Loucy (cell line): Measurements from ENCODE around the gene CDC37.
"Not testable (repeated sequence)": the region's sequence is repeated elsewhere in the genome, so short reads cannot be mapped to it uniquely, and the experiment has no call there.

Source experiments
- H2AFZ ChIP-seq: fragments of 200-600 bp; sonication (generic); 2 replicates; pipeline ENCODE4 v1.6.0; 2016; ENCODE audit warnings: antibody characterized with exemption, mild to moderate bottlenecking, low read length, moderate library complexity
- H3F3A ChIP-seq: fragments of 200-600 bp; 2 replicates; pipeline ENCODE4 v1.6.0; 2016; ENCODE audit warnings: antibody characterized with exemption, low read depth, mild to moderate bottlenecking
- H3K27me3 ChIP-seq: fragments of 200-600 bp; sonication (generic); 2 replicates; pipeline ENCODE4 v1.6.1; 2014; ENCODE audit warnings: low read length, mild to moderate bottlenecking; ENCODE audit not compliant: insufficient read depth, poor library complexity, severe bottlenecking
- H3K36me3 ChIP-seq: fragments of 200-600 bp; sonication (generic); 2 replicates; pipeline ENCODE4 v1.6.1; 2016; ENCODE audit warnings: low read length; ENCODE audit not compliant: insufficient read depth
- H3K4me1 ChIP-seq: fragments of 200-600 bp; sonication (generic); 2 replicates; pipeline ENCODE4 v1.5.1; 2014; ENCODE audit warnings: low read length, mild to moderate bottlenecking; ENCODE audit not compliant: insufficient read depth, poor library complexity, severe bottlenecking
- H3K4me2 ChIP-seq: fragments of 200-600 bp; sonication (generic); 2 replicates; pipeline ENCODE4 v1.6.0; 2014; ENCODE audit warnings: antibody characterized with exemption, low read length, low read depth, mild to moderate bottlenecking; ENCODE audit not compliant: poor library complexity, severe bottlenecking
- H3K4me3 ChIP-seq: fragments of 200-600 bp; sonication (generic); 2 replicates; pipeline ENCODE4 v1.5.1; 2014; ENCODE audit warnings: low read length, mild to moderate bottlenecking, mixed read lengths; ENCODE audit not compliant: poor library complexity, severe bottlenecking
- H3K79me2 ChIP-seq: fragments of 200-600 bp; sonication (generic); 2 replicates; pipeline ENCODE4 v1.6.1; 2014; ENCODE audit warnings: low read length; ENCODE audit not compliant: insufficient read depth
- H3K9ac ChIP-seq: fragments of 200-600 bp; sonication (generic); 2 replicates; pipeline ENCODE4 v1.6.0; 2014; ENCODE audit warnings: mild to moderate bottlenecking, low read depth, low read length, moderate library complexity; ENCODE audit not compliant: poor library complexity, severe bottlenecking
- H3K9me2 ChIP-seq: fragments of 200-600 bp; sonication (generic); replicated peaks from 2 replicates; pipeline ENCODE4 v1.6.1; 2016; ENCODE audit warnings: low read depth, low read length, mixed read lengths
- H3K9me3 ChIP-seq: fragments of 200-600 bp; sonication (generic); 2 replicates; pipeline ENCODE4 v1.6.1; 2014; ENCODE audit warnings: mild to moderate bottlenecking, antibody characterized with exemption, low read length, low read depth; ENCODE audit not compliant: insufficient read depth
- H4K20me1 ChIP-seq: fragments of 200-600 bp; sonication (generic); 2 replicates; pipeline ENCODE4 v1.6.0; 2014; ENCODE audit warnings: antibody characterized with exemption, low read length, mild to moderate bottlenecking; ENCODE audit not compliant: insufficient read depth, poor library complexity, severe bottlenecking
- EZH2phosphoT487 ChIP-seq: fragments of 200-600 bp; IDR thresholded peaks from 2 replicates; pipeline ENCODE4 v1.6.1; 2018; ENCODE audit warnings: antibody characterized with exemption, mild to moderate bottlenecking, moderate library complexity, borderline replicate concordance
- TF ChIP-seq, protein P1 (sequence below): fragments of 200-600 bp; sonication (generic); conservative IDR thresholded peaks from 2 replicates; pipeline ENCODE4 v1.5.1; 2014; ENCODE audit warnings: mild to moderate bottlenecking, antibody characterized with exemption, low read length

Gene CDC37

DNA sequence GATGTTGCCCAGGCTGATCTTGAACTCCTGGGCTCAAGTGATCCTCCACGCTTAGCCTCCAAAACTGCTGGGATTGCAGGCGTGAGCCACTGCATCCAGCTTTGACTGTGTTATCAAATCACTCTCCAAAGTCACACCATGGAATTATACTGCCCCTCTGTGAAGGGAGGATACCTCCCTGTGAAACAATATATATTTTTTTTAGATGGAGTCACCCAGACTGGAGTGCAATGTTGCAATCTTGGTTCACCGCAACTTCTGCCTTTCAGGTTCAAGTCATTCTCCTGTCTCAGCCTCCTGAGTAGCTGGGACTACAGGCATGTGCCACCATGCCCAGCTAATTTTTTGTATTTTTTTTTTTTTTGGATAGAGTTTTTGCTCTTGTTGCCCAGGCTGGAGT, 30.7 kb downstream of the CDC37 start:
- Histone ChIP-seq H3K9ac (no peak overlapping the region), H4K20me1 (no peaks in the 10 kb centered on the region), H3K9me3 (no peaks in the 10 kb centered on the region), H3K4me2 (no peak overlapping the region), H3F3A (no peaks in the 10 kb centered on the region), H3K27me3 (no peaks in the 10 kb centered on the region), H3K79me2 (no peaks in the 10 kb centered on the region), H3K36me3 (peaks cover 23% of the 10 kb centered on the region; the same call in 1 of the 2 replicates), H3K4me1 (no peaks in the 10 kb centered on the region), H3K9me2 (no peaks in the 10 kb centered on the region), H3K4me3 (no peak overlapping the region), H2AFZ (no peak overlapping the region)
- TF ChIP-seq EZH2phosphoT487: no peak
- TF ChIP-seq, protein P1, sequence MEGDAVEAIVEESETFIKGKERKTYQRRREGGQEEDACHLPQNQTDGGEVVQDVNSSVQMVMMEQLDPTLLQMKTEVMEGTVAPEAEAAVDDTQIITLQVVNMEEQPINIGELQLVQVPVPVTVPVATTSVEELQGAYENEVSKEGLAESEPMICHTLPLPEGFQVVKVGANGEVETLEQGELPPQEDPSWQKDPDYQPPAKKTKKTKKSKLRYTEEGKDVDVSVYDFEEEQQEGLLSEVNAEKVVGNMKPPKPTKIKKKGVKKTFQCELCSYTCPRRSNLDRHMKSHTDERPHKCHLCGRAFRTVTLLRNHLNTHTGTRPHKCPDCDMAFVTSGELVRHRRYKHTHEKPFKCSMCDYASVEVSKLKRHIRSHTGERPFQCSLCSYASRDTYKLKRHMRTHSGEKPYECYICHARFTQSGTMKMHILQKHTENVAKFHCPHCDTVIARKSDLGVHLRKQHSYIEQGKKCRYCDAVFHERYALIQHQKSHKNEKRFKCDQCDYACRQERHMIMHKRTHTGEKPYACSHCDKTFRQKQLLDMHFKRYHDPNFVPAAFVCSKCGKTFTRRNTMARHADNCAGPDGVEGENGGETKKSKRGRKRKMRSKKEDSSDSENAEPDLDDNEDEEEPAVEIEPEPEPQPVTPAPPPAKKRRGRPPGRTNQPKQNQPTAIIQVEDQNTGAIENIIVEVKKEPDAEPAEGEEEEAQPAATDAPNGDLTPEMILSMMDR: no peak

DNA sequence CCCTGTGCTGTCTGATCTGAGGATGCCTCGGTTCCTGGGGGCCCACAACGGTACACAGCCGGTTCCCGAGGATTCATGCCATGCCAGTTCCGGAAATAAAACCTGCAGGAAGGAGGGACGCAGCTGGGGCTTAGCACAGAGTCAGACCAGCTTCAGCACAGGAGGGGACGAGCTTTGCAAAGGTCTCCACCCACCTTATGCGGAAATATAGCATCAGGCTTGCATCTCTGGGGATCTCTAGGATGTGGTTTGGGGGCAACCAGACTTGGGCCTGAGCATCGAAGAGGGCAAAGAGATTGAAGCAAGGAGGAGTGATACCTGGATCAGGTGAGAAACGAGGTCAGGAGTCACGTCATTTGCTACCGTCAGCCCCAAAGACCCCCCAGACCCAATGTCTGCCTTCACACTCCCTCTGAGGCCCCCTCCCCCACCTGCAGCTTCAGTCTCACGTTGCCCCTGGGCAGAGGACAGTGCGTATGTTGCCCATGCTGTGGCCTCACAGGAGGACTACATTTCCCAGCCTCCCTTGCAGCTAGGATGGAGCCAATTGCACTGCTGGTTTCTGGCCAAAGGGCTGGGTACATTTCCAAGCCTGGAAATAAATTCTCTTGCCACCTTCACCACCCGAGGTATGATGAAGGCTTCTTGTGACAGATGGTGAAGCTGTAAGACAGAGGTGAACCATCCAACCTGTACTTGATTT, 35.1 kb downstream of the CDC37 start:
- Histone ChIP-seq H3K9me2 (no peaks in the 10 kb centered on the region), H4K20me1 (no peaks in the 10 kb centered on the region), H3K9me3 (no peaks in the 10 kb centered on the region), H3K36me3 (peaks cover 57% of the 10 kb centered on the region; the same call in 1 of the 2 replicates), H3K4me3 (no peak overlapping the region), H3K9ac (no peak overlapping the region), H3K79me2 (no peaks in the 10 kb centered on the region), H3F3A (no peaks in the 10 kb centered on the region), H3K27me3 (no peaks in the 10 kb centered on the region), H3K4me1 (no peaks in the 10 kb centered on the region), H3K4me2 (no peak overlapping the region), H2AFZ (no peak overlapping the region)
- TF ChIP-seq EZH2phosphoT487: no peak
- TF ChIP-seq, protein P1: no peak

DNA sequence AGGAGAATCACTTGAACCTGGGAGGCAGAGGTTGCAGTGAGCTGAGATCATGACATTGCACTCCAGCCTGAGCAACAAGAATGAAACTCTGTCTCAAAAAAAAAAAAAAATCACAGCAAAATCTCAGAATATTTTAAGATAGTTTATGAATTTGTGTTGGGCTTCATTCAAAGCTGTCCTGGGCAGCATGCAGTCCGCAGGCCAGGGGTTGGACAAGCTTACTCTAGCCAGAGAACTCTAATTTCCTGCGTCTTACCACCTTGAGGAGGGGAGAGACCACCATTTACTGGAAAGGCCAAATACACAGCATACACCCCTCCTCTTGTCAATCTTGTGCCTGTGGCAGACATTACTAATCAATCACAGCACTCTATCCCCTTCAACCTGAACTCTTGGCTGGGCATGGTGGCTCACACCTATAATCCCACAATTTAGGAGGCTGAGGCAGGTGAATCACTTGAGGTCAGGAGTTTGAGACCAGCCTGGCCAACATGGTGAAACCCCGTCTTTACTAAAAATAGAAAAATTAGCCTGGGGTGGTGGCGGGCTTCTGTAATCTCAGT, 36.3 kb downstream of the CDC37 start:
- H2AFZ ChIP-seq, H3K4me2 ChIP-seq, H3K79me2 ChIP-seq, H3K4me1 ChIP-seq, H3K9me3 ChIP-seq, H3K9ac ChIP-seq, H3K4me3 ChIP-seq, H3K9me2 ChIP-seq, H3F3A ChIP-seq, H4K20me1 ChIP-seq, H3K27me3 ChIP-seq: not testable (repeated sequence)
- peaks cover 68% of the 10 kb centered on the region; the same call in 1 of the 2 replicates for H3K36me3 ChIP-seq

DNA sequence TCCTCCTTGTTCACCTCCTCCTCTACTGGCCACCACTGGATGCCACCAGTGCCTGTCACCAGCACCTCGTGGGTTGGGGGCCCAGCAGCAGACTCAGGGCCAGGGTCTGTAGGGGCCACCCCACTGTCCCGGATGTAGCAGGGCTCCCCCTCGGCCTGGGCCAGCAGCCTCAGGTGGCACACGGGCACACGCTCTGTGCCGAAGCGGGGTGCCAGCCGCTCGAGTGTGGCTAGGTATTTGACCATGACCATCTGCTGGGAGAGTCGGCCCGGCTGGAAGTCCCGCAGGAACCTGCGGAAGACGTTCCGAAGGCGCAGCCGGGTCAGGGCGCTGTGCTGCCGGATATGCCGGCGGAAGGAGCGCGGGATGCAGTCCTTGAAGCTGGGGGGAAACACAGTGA, 37.8 kb downstream of the CDC37 start:
- Histone ChIP-seq H3K9me2 (no peaks in the 10 kb centered on the region), H3K9ac (no peak overlapping the region), H3K4me3 (no peak overlapping the region), H3K79me2 (no peaks in the 10 kb centered on the region), H3K36me3 (peaks cover 80% of the 10 kb centered on the region; the same call in 1 of the 2 replicates), H3K27me3 (no peaks in the 10 kb centered on the region), H2AFZ (no peak overlapping the region), H3K4me1 (no peaks in the 10 kb centered on the region), H3F3A (no peaks in the 10 kb centered on the region), H3K4me2 (no peak overlapping the region), H4K20me1 (no peaks in the 10 kb centered on the region), H3K9me3 (no peaks in the 10 kb centered on the region)
- no peak for TF ChIP-seq EZH2phosphoT487
- TF ChIP-seq, protein P1: no peak
